Activated T-helper 17 cell treated with anti-CD3 and anti-CD28 coated beads, Interleukin-2, amount 50 U/mL, for 72 hours (primary cell): ENCODE measurements around the gene MRPL44. TPM values are rescaled to one million over a fixed set of nuclear protein-coding genes. Genes with fewer than 3 reads are reported as not detected.
"Not testable (repeated sequence)": the region's sequence is repeated elsewhere in the genome, so short reads cannot be mapped to it uniquely, and the experiment has no call there.

Experiments used
- ATAC-seq: fragments of 150-1000 bp; cut with Tn5 transposase; replicated peaks from 2 replicates; pipeline ENCODE4 v1.10.0; 2021; ENCODE audit warnings: mild to moderate bottlenecking, moderate library complexity
- H3K27ac Mint-ChIP-seq: one replicate; pipeline ENCODE4 v1.8.0; 2022; ENCODE audit warnings: mixed read lengths
- H3K27me3 Mint-ChIP-seq: one replicate; pipeline ENCODE4 v1.8.0; 2022; ENCODE audit warnings: mixed read lengths
- H3K36me3 Mint-ChIP-seq: one replicate; pipeline ENCODE4 v1.8.0; 2022; ENCODE audit warnings: low read depth, mild to moderate bottlenecking, mixed read lengths
- H3K4me1 Mint-ChIP-seq: one replicate; pipeline ENCODE4 v1.8.0; 2022; ENCODE audit warnings: mixed read lengths
- H3K4me3 Mint-ChIP-seq: one replicate; pipeline ENCODE4 v1.8.0; 2022; ENCODE audit warnings: mild to moderate bottlenecking, mixed read lengths
- H3K9me3 Mint-ChIP-seq: one replicate; pipeline ENCODE4 v1.8.0; 2022; ENCODE audit warnings: mixed read lengths
- total RNA-seq, 2 donors: library from RNA; stranded (reverse); gene quantifications; one replicate each; pipeline ENCODE4 v1.2.3, GENCODE V29; 2022

Gene MRPL44
- total RNA-seq, 2 donors from 2014 or later = 40.3 to 42.0 TPM

DNA sequence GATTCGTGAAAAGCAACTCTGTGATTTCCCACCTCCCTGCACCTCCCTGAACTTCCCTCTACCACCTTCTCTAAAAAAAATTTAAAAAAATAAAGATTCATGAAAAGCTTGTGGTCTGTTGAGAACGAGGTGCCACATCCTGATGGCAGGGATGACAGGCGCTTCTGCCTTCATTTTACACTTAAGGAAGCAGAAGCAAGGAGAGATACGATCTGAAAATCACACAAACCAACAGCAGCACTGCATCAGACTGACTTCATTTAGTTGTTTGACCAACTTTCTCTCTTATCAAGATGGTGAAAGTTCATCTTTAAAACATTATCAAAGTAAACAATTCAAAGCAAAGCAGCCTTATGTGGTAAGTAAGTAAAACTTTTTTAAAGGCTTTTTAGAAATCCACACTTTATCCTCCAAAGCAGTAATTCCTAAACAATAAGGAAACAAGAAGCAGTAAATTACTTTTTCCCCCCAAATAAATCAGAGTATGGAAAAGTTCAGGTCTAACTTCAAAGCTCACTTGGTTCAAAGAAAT, 27.6 kb upstream of the MRPL44 start:
- ATAC-seq = peak; percentile 76
- Mint-ChIP-seq H3K9me3 (no peaks in the 10 kb centered on the region), H3K27me3 (no peaks in the 10 kb centered on the region), H3K36me3 (peaks cover 16% of the 10 kb centered on the region), H3K4me1 (peaks cover 25% of the 10 kb centered on the region), H3K27ac (peak overlapping the region; percentile 68), H3K4me3 (peak overlapping the region; percentile 61)

DNA sequence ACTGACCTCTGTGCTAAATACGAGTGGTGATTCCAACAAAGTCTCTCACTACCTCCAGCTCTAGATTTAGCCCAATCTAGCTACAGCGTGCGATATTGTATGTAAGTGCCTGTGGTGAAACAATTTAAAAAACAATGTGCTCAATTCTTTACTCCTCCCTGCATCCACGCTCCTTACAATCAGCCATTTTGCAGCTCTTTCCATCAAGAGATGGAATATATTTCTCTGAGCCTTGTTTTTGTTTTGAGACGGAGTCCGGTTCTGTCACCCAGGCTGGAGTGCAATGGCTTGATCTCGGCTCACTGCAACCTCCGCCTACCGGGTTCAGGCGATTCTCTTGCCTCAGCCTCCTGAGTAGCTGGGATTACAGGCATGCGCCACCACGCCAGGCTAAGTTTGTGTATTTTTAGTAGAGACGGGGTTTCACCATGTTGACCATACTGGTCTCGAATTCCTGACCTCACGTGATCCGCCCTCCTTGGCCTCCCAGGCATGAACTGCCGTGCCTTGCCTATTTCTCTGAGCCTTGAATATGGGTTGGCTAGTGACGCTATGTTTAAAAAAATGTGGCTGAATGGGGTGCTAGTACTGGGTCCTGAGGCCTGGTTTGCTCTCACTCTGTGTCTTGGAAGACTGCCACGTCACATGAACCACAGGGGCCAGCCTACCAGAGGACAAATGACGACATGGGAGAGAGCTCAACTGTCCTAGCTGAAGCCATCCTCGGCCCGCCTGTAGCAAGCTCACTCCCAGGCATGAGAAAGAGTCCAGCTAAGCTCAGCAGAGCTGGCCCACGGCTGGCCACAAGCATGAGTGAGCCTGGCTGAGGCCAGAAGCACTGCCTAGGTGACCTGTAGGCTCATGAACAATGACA, 26.9 kb upstream of the MRPL44 start:
- Mint-ChIP-seq H3K27me3 (no peaks in the 10 kb centered on the region), H3K9me3 (no peaks in the 10 kb centered on the region), H3K27ac (peak overlapping the region; percentile 68), H3K4me3 (peak overlapping the region; percentile 61), H3K4me1 (peaks cover 32% of the 10 kb centered on the region), H3K36me3 (peaks cover 14% of the 10 kb centered on the region)
- peak; percentile 48 for ATAC-seq

- H3K27ac Mint-ChIP-seq = peak overlapping the region; percentile 21
- H3K4me1 Mint-ChIP-seq = peaks cover 35% of the 10 kb centered on the region
- H3K4me3 Mint-ChIP-seq = no peak overlapping the region
- ATAC-seq = no peak
- H3K36me3 Mint-ChIP-seq = peaks cover 12% of the 10 kb centered on the region
- H3K9me3 Mint-ChIP-seq = peaks cover 4% of the 10 kb centered on the region
- H3K27me3 Mint-ChIP-seq = no peaks in the 10 kb centered on the region
Measured at GRCh38 chr2:223932816-223933800, 24.2 kb upstream of the MRPL44 start.

DNA sequence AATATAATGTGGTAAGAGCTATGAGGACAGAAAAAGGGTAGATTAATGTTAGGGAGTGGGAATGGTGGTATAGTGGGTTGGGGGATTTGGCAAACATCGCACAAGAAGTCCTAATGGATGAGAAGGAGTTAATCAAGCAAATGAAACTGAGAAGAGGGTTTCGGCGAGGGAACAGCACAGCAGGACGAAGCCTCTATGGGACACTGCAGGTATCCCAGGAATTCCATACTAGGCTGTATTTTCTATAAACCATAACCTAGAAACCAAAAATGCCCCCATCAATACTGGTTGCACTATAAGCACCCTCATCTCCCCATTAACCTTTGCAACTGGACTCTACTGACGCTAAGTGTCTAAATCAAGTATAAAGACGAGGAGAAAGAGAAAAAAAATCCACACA, 22.4 kb upstream of the MRPL44 start:
- Mint-ChIP-seq H3K36me3 (peaks cover 17% of the 10 kb centered on the region), H3K9me3 (peaks cover 4% of the 10 kb centered on the region), H3K4me1 (peaks cover 40% of the 10 kb centered on the region), H3K4me3 (peak overlapping the region; percentile 55), H3K27me3 (no peaks in the 10 kb centered on the region), H3K27ac (peak overlapping the region; percentile 82)
- ATAC-seq = no peak

GRCh38 chr2:223935459-223936125, 21.7 kb upstream of the MRPL44 start:
- Mint-ChIP-seq H3K27me3 (no peaks in the 10 kb centered on the region), H3K36me3 (peaks cover 19% of the 10 kb centered on the region), H3K4me3 (peak overlapping the region; percentile 55), H3K9me3 (peaks cover 4% of the 10 kb centered on the region), H3K4me1 (peaks cover 33% of the 10 kb centered on the region), H3K27ac (peak overlapping the region; percentile 82)
- no peak for ATAC-seq

- Mint-ChIP-seq H3K4me1 (peaks cover 37% of the 10 kb centered on the region), H3K36me3 (peaks cover 28% of the 10 kb centered on the region), H3K27ac (peak overlapping the region; percentile 82), H3K9me3 (peaks cover 8% of the 10 kb centered on the region), H3K27me3 (no peaks in the 10 kb centered on the region), H3K4me3 (peak overlapping the region; percentile 55)
- peak; percentile 53 for ATAC-seq
Measured at GRCh38 chr2:223936862-223937326, 20.4 kb upstream of the MRPL44 start.

- Mint-ChIP-seq H3K4me3 (peak overlapping the region; percentile 55), H3K4me1 (peaks cover 37% of the 10 kb centered on the region), H3K27ac (peak overlapping the region; percentile 82), H3K9me3 (peaks cover 8% of the 10 kb centered on the region), H3K27me3 (no peaks in the 10 kb centered on the region), H3K36me3 (peaks cover 31% of the 10 kb centered on the region)
- ATAC-seq = no peak
Measured at GRCh38 chr2:223937535-223937934, 19.7 kb upstream of the MRPL44 start.

GRCh38 chr2:223939438-223939837, 17.8 kb upstream of the MRPL44 start:
- peaks cover 48% of the 10 kb centered on the region for H3K36me3 Mint-ChIP-seq
- not testable (repeated sequence) for H3K27me3 Mint-ChIP-seq, H3K9me3 Mint-ChIP-seq
- peak overlapping the region; percentile 70 for H3K4me3 Mint-ChIP-seq
- ATAC-seq = peak; percentile 41
- H3K27ac Mint-ChIP-seq = peak overlapping the region; percentile 86
- H3K4me1 Mint-ChIP-seq = peaks cover 42% of the 10 kb centered on the region

- no peaks in the 10 kb centered on the region for H3K27me3 Mint-ChIP-seq
- H3K4me1 Mint-ChIP-seq = peaks cover 33% of the 10 kb centered on the region
- ATAC-seq = peak; percentile 85
- peak overlapping the region; percentile 96 for H3K27ac Mint-ChIP-seq
- H3K36me3 Mint-ChIP-seq = peaks cover 44% of the 10 kb centered on the region
- peaks cover 4% of the 10 kb centered on the region for H3K9me3 Mint-ChIP-seq
- H3K4me3 Mint-ChIP-seq = peak overlapping the region; percentile 82
Measured at GRCh38 chr2:223941579-223942277, 15.5 kb upstream of the MRPL44 start.

- ATAC-seq = no peak
- Mint-ChIP-seq H3K9me3 (peaks cover 4% of the 10 kb centered on the region), H3K4me1 (peaks cover 37% of the 10 kb centered on the region), H3K27me3 (no peaks in the 10 kb centered on the region), H3K4me3 (peak overlapping the region; percentile 90), H3K27ac (peak overlapping the region; percentile 91), H3K36me3 (peaks cover 44% of the 10 kb centered on the region)
Measured at GRCh38 chr2:223943135-223943534, 14.1 kb upstream of the MRPL44 start.

GRCh38 chr2:223943561-223944008, 13.7 kb upstream of the MRPL44 start:
- H3K27ac Mint-ChIP-seq = peak overlapping the region; percentile 91
- ATAC-seq = no peak
- peaks cover 4% of the 10 kb centered on the region for H3K9me3 Mint-ChIP-seq
- peaks cover 44% of the 10 kb centered on the region for H3K36me3 Mint-ChIP-seq
- H3K4me3 Mint-ChIP-seq = peak overlapping the region; percentile 90
- H3K4me1 Mint-ChIP-seq = peaks cover 39% of the 10 kb centered on the region
- H3K27me3 Mint-ChIP-seq = no peaks in the 10 kb centered on the region

GRCh38 chr2:223944166-223944702, 13.0 kb upstream of the MRPL44 start:
- Mint-ChIP-seq H3K36me3 (peaks cover 39% of the 10 kb centered on the region), H3K4me1 (peaks cover 40% of the 10 kb centered on the region), H3K27me3 (no peaks in the 10 kb centered on the region), H3K9me3 (peaks cover 4% of the 10 kb centered on the region), H3K4me3 (peak overlapping the region; percentile 90), H3K27ac (peak overlapping the region; percentile 91)
- ATAC-seq = no peak
